ENCODE data around the gene ANXA9.

ANXA9 gene

DNA sequence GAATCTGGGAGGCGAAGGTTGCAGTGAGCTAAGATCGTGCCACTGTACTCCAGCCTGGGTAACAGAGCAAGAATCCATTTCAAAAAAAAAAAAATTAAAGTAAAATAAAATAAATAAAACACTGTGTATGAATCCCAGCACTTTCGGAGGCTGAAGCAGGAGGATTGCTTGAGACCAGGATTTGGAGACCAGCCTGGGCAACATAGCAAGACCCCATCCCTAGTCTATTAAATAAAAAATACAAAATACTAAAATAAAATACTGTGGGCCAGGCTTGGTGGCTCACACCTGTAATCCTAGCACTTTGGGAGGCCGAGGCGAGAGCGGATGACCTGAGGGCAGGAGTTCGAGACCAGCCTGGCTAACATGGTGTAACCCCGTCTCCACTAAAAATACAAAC is 50.1 kb downstream of the ANXA9 start:
- Histone ChIP-seq H3K9me2 (ENCODE audit: low read depth, low read length) (no peaks in the 10 kb centered on the region), H3F3A (ENCODE audit: insufficient read depth, low read length) (no peaks in the 10 kb centered on the region), H3K27me3 (ENCODE audit: insufficient read depth, low read length) (no peaks in the 10 kb centered on the region), H3K9ac (ENCODE audit: low read length) (no peak overlapping the region), H3K4me2 (ENCODE audit: low read length) (no peak overlapping the region), H3K36me3 (ENCODE audit: insufficient read depth, low read length) (peaks cover 28% of the 10 kb centered on the region), H3K4me1 (ENCODE audit: insufficient read depth, low read length, severe bottlenecking) (no peaks in the 10 kb centered on the region), H2AFZ (ENCODE audit: low read length) (no peak overlapping the region), H3K4me3 (ENCODE audit: low read depth, low read length, poor library complexity, severe bottlenecking) (no peak overlapping the region), H3K27ac (ENCODE audit: low read depth, low read length, poor library complexity, severe bottlenecking) (no peak overlapping the region), H3K9me3 (ENCODE audit: low read length) (no peaks in the 10 kb centered on the region), H4K20me1 (ENCODE audit: insufficient read depth, low read length) (no peaks in the 10 kb centered on the region), H3K79me2 (ENCODE audit: insufficient read depth, low read length) (no peaks in the 10 kb centered on the region)
- TF ChIP-seq, protein P1, sequence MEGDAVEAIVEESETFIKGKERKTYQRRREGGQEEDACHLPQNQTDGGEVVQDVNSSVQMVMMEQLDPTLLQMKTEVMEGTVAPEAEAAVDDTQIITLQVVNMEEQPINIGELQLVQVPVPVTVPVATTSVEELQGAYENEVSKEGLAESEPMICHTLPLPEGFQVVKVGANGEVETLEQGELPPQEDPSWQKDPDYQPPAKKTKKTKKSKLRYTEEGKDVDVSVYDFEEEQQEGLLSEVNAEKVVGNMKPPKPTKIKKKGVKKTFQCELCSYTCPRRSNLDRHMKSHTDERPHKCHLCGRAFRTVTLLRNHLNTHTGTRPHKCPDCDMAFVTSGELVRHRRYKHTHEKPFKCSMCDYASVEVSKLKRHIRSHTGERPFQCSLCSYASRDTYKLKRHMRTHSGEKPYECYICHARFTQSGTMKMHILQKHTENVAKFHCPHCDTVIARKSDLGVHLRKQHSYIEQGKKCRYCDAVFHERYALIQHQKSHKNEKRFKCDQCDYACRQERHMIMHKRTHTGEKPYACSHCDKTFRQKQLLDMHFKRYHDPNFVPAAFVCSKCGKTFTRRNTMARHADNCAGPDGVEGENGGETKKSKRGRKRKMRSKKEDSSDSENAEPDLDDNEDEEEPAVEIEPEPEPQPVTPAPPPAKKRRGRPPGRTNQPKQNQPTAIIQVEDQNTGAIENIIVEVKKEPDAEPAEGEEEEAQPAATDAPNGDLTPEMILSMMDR (IDR thresholded peaks at IDR 0.05; ENCODE audit: low read length): no peak
- no peak for TF ChIP-seq EZH2 (IDR thresholded peaks at IDR 0.05; ENCODE audit: borderline replicate concordance, low read length)

DNA sequence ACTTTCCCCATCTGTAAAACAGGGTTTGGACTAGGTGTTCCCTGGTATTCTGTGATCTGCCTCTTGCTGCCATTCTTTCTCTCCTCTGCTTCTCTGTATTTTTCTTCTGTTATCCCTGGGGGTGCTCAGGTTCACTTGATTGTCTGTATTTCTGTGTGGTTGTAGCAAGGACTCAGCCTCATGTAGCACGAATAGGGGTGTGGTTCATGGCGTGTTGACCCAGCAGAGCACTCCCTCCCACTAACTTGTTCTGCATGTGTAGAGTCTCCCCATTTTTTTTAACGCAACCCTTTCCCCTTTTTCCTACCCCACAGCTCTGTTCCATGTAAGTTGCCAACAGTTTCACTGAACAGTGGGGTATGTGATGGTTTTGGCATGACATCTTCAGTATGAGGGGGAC is 53.1 kb downstream of the ANXA9 start:
- peaks cover 17% of the 10 kb centered on the region for H3K36me3 ChIP-seq (ENCODE audit: insufficient read depth, low read length)

DNA sequence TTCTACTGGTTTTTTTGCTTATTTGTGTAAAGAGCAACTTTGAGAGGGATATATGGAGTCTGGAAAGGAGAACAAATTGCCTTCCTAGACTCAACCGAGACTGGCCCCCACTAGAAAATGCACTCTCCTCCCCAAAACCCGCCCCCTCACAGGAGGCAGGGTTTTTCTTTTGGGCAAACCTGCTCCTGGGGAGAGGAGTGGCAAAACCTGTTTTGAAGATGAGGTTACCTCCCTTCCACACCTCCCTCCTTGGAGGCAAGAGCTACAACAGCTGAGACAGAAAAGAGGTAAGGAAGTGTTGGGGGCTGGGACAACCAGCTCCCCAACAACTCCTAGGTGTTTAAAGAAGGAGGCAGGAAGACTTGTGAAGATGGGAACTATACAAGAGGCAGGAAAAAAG is 54.3 kb downstream of the ANXA9 start, which contains the start of gene BNIPL:
TSS of gene BNIPL (plus strand) at position 231 of the 400 bp plus-strand sequence. CDS start at position 371, 140 bp downstream.
- H3K9ac ChIP-seq (ENCODE audit: low read length): no peak within 1 kb of the TSS
- H3K9me2 ChIP-seq (ENCODE audit: low read depth, low read length): no peaks in the 10 kb centered on the region
- no peaks in the 10 kb centered on the region for H3K27me3 ChIP-seq (ENCODE audit: insufficient read depth, low read length)
- no peaks in the 10 kb centered on the region for H3K79me2 ChIP-seq (ENCODE audit: insufficient read depth, low read length)
- H3K27ac ChIP-seq (ENCODE audit: low read depth, low read length, poor library complexity, severe bottlenecking): no peak within 1 kb of the TSS
- no peaks in the 10 kb centered on the region for H4K20me1 ChIP-seq (ENCODE audit: insufficient read depth, low read length)
- no peak within 1 kb of the TSS for H3K4me3 ChIP-seq (ENCODE audit: low read depth, low read length, poor library complexity, severe bottlenecking)
- H3K4me2 ChIP-seq (ENCODE audit: low read length): no peak within 1 kb of the TSS
- no peaks in the 10 kb centered on the region for H3K4me1 ChIP-seq (ENCODE audit: insufficient read depth, low read length, severe bottlenecking)
- TF ChIP-seq EZH2 (IDR thresholded peaks at IDR 0.05; ENCODE audit: borderline replicate concordance, low read length): no peak
- TF ChIP-seq, protein P1 (IDR thresholded peaks at IDR 0.05; ENCODE audit: low read length): no peak
- H2AFZ ChIP-seq (ENCODE audit: low read length): no peak within 1 kb of the TSS
- H3K9me3 ChIP-seq (ENCODE audit: low read length): no peaks in the 10 kb centered on the region
- H3K36me3 ChIP-seq (ENCODE audit: insufficient read depth, low read length): peaks cover 12% of the 10 kb centered on the region
- H3F3A ChIP-seq (ENCODE audit: insufficient read depth, low read length): no peaks in the 10 kb centered on the region

More for the DNA sequence above, 53.1 kb downstream of the ANXA9 start:
- Histone ChIP-seq H3K27me3 (ENCODE audit: insufficient read depth, low read length) (no peaks in the 10 kb centered on the region), H2AFZ (ENCODE audit: low read length) (no peak overlapping the region), H3K9me2 (ENCODE audit: low read depth, low read length) (no peaks in the 10 kb centered on the region), H3K9me3 (ENCODE audit: low read length) (no peaks in the 10 kb centered on the region), H3K9ac (ENCODE audit: low read length) (no peak overlapping the region), H3K4me1 (ENCODE audit: insufficient read depth, low read length, severe bottlenecking) (no peaks in the 10 kb centered on the region), H4K20me1 (ENCODE audit: insufficient read depth, low read length) (no peaks in the 10 kb centered on the region), H3K4me3 (ENCODE audit: low read depth, low read length, poor library complexity, severe bottlenecking) (no peak overlapping the region), H3F3A (ENCODE audit: insufficient read depth, low read length) (no peaks in the 10 kb centered on the region), H3K27ac (ENCODE audit: low read depth, low read length, poor library complexity, severe bottlenecking) (no peak overlapping the region), H3K4me2 (ENCODE audit: low read length) (no peak overlapping the region), H3K79me2 (ENCODE audit: insufficient read depth, low read length) (no peaks in the 10 kb centered on the region)
- TF ChIP-seq, protein P1 (IDR thresholded peaks at IDR 0.05; ENCODE audit: low read length): no peak
- no peak for TF ChIP-seq EZH2 (IDR thresholded peaks at IDR 0.05; ENCODE audit: borderline replicate concordance, low read length)
